Measurements from ENCODE around the gene TADA2B. TPM values are rescaled to one million over a fixed set of nuclear protein-coding genes. Genes with fewer than 3 reads are reported as not detected.

Gene TADA2B
- total and polyA plus RNA-seq, 11 donors = 15.3 to 40.2 (median 30.8) TPM

DNA sequence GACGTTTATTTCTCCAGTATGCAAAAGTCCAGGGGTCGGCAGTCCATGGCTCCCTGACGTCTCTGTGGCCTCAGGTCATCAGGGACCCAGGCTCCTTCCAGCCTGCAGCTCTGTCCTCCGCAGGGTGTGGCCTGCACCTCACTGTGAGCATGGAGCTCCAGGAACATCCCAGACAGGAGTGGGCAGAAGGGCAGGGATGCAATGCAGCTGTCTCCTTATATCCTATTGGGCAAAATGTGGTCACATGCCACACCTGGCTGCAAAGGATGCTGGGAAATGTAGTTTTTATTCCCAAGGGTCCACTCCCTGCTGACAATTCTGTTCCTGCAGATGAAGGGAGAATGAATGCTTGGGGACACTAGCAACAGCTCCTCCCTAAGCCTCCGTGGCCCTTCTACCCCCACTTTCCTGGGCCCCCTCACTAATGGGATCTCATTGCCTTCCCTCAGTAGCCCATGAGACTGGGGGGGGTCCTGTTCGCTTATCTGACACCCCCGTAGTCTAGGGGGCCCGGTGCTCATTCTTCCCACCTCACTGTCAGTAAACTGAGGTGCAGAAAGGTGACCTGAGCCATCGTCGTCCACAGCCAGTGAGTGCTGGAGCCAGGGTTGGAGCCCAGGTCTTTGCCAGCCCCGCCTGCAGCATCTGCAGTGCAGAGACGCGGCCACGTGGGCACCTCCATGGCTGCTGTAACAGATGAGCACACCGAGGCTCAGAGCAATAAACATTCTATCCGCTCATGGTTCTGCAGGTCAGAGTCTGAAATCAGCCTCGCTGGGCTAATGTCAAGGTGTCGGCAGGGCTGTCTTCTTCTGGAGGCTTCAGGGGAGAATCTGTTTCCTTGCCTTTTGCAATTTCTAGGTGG lies 30.6 kb downstream of the TADA2B start:
- no peak for TF ChIP-seq POLR2A (IDR thresholded peaks at IDR 0.05)
- no peak for TF ChIP-seq CTCF (IDR thresholded peaks at IDR 0.05)
- H3K4me3 ChIP-seq = no peak overlapping the region
- intact Hi-C loops (cut with DNase I) = loop anchor here in 9 of 10 donors (2.0 to 10.0 kb wide), 8 partner anchors 86 to 351 kb away; partner anchors contain the start of gene TBC1D14 (in 7 of the 9)
- no peaks in the 10 kb centered on the region for H3K27me3 ChIP-seq
- H3K36me3 ChIP-seq = no peaks in the 10 kb centered on the region
- no peaks in the 10 kb centered on the region for H3K9me3 ChIP-seq
- H3K4me1 ChIP-seq = peaks cover 0 to 18% (median 6%) of the 10 kb centered on the region in 12 donors
- H3K27ac ChIP-seq = no peak overlapping the region
- ATAC-seq (peak in 1 of 4 donors; percentile 28), DNase-seq (no peak)
- 74 to 84% (median 81%) methylated on average over 15 to 18 of the region's 18 CpGs for WGBS, 4 donors

DNA sequence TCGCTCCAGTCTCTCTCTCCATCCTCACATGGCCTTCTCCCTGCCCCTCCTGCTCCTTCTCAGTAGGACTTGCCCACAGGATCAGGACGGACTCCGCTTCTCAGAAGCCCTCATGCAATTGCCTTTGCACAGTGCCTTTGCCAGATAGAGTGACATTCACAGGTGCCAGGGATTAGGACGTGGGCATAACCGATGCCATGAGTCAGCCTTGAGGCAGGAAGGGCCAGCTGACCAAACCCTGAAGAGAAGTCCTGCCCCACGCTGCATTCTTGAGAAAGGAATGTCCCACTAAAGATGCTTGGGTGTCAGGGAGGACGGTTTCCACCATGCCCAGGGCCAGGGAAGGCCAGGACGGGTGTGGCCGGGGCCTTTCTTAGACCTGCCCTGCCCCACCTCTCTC lies 31.3 kb downstream of the TADA2B start:
- Histone ChIP-seq H3K36me3 (no peaks in the 10 kb centered on the region), H3K9me3 (no peaks in the 10 kb centered on the region), H3K27me3 (no peaks in the 10 kb centered on the region), H3K27ac (no peak overlapping the region), H3K4me1 (peaks cover 0 to 13% (median 0%) of the 10 kb centered on the region in 12 donors), H3K4me3 (no peak overlapping the region)
- ATAC-seq (no peak), DNase-seq (no peak)
- 79 to 85% (median 80%) methylated on average over 9 of the region's 9 CpGs for WGBS, 4 donors
- TF ChIP-seq CTCF (IDR thresholded peaks at IDR 0.05) = no peak
- intact Hi-C loops (cut with DNase I) = loop anchor here in 9 of 10 donors (5.0 to 10.0 kb wide), 7 partner anchors 87 to 352 kb away; partner anchors contain the start of gene TBC1D14 (in 7 of the 9)

GRCh38 chr4:7075962-7076695 lies 33.0 kb downstream of the TADA2B start:
- DNase-seq (no peak), ATAC-seq (peak in 1 of 4 donors; percentile 14)
- 77 to 86% (median 81%) methylated on average over 19 to 25 of the region's 25 CpGs for WGBS, 4 donors
- H3K27me3 ChIP-seq = no peaks in the 10 kb centered on the region
- intact Hi-C loops (cut with DNase I) = loop anchor here in 1 of 10 donors (10.0 kb wide), 2 partner anchors 101 to 171 kb away; partner anchors contain the start of gene TBC1D14
- H3K27ac ChIP-seq = no peak overlapping the region
- TF ChIP-seq POLR2A (IDR thresholded peaks at IDR 0.05) (no peak), CTCF (IDR thresholded peaks at IDR 0.05) (no peak)
- peaks cover 0 to 12% (median 0%) of the 10 kb centered on the region in 12 donors for H3K9me3 ChIP-seq
- H3K4me1 ChIP-seq = peaks cover 0 to 10% (median 0%) of the 10 kb centered on the region in 12 donors
- no peaks in the 10 kb centered on the region for H3K36me3 ChIP-seq
- no peak overlapping the region for H3K4me3 ChIP-seq

DNA sequence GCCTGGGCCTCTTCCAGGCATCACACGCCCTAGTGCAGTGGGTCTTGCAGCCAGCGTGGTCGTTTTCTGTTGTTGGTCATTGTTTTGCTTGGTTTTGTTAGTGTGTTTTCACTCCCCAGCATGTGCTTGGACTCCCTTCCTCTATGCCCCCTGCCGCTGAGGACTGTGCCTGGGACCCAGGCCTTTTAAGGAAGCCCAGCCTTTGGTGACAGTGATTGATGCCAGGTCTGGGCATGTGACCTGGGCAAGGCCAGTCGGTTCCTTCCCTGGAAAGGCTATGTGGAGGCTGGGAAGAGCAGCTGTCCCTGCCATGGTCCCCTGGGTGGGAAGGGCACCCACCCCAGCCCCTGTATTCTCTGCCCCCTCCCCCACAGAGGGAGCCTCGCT lies 33.5 kb downstream of the TADA2B start:
- intact Hi-C loops (cut with DNase I) = loop anchor here in 1 of 10 donors (10.0 kb wide), 2 partner anchors 102 to 172 kb away; partner anchors contain the start of gene TBC1D14
- Histone ChIP-seq H3K4me1 (peaks cover 0 to 10% (median 0%) of the 10 kb centered on the region in 12 donors), H3K27me3 (no peaks in the 10 kb centered on the region), H3K4me3 (no peak overlapping the region), H3K9me3 (peaks cover 0 to 12% (median 0%) of the 10 kb centered on the region in 12 donors), H3K36me3 (no peaks in the 10 kb centered on the region), H3K27ac (no peak overlapping the region)
- no peak for DNase-seq
- TF ChIP-seq CTCF (IDR thresholded peaks at IDR 0.05) (no peak), POLR2A (IDR thresholded peaks at IDR 0.05) (no peak)
- peak in 2 of 4 donors; percentile 18 to 61 for ATAC-seq
- WGBS, 4 donors = 59 to 67% (median 64%) methylated on average over 5 to 6 of the region's 6 CpGs
